GM23338 (cell line): ENCODE results near the gene ALX1.

Experiments used
- CREB1 ChIP-seq: fragments of 250-450 bp; sonication (Bioruptor Pico); IDR thresholded peaks from 2 replicates; pipeline ENCODE4 v1.5.0; 2020; ENCODE audit warnings: low read depth, mild to moderate bottlenecking, moderate library complexity
- CTCF ChIP-seq, 2 experiments: fragments of 200-600 bp in 1 of 2; sonication (generic) in 1 of 2; conservative IDR thresholded peaks; 2 replicates each; pipeline versions ENCODE4 v1.5.1 to v1.6.1; 2016 to 2017; ENCODE audit warnings: antibody characterized with exemption in 2 of 2, low read depth in 2 of 2, mild to moderate bottlenecking in 2 of 2, moderate library complexity in 1 of 2
- ETS1 ChIP-seq: IDR thresholded peaks from 2 replicates; pipeline ENCODE4 v1.6.1; 2016; ENCODE audit warnings: antibody characterized with exemption
- EZH2 ChIP-seq: fragments of 200-600 bp; sonication (generic); IDR thresholded peaks from one replicate; pipeline ENCODE4 v1.8.0; 2017; ENCODE audit warnings: antibody characterized with exemption, mild to moderate bottlenecking, low read depth; ENCODE audit not compliant: unreplicated experiment
- EZH2phosphoT487 ChIP-seq: fragments of 200-600 bp; sonication (generic); IDR thresholded peaks from one replicate; pipeline ENCODE4 v1.8.1; 2018; ENCODE audit warnings: antibody characterized with exemption; ENCODE audit not compliant: unreplicated experiment
- JUNB ChIP-seq: IDR thresholded peaks from one replicate; pipeline ENCODE4 v1.6.1; 2016; ENCODE audit warnings: antibody characterized with exemption; ENCODE audit not compliant: unreplicated experiment
- NANOG ChIP-seq: IDR thresholded peaks from 2 replicates; pipeline ENCODE4 v1.6.1; 2016; ENCODE audit warnings: antibody characterized with exemption, borderline replicate concordance
- POLR2AphosphoS5 ChIP-seq: IDR thresholded peaks from 2 replicates; pipeline ENCODE4 v1.6.1; 2016; ENCODE audit warnings: antibody characterized with exemption, low read depth
- REST ChIP-seq: IDR thresholded peaks from one replicate; pipeline ENCODE4 v1.6.1; 2018; ENCODE audit warnings: antibody characterized with exemption; ENCODE audit not compliant: unreplicated experiment
- ZNF114 ChIP-seq: fragments of 250-450 bp; sonication (Bioruptor Pico); IDR thresholded peaks from 2 replicates; pipeline ENCODE4 v1.5.0; 2020; ENCODE audit warnings: mild to moderate bottlenecking, moderate library complexity
- ZNF331 ChIP-seq: fragments of 250-450 bp; sonication (Bioruptor Pico); IDR thresholded peaks from 2 replicates; pipeline ENCODE4 v1.5.0; 2020; ENCODE audit warnings: low read depth, mild to moderate bottlenecking, moderate library complexity

GRCh38 chr12:85283560-85283959 is 3.5 kb downstream of the ALX1 start:
- TF ChIP-seq CTCF (conservative IDR thresholded peaks at IDR 0.05; ENCODE audit: low read depth in 2 of 2) (no peak), EZH2 (no peak), POLR2AphosphoS5 (no peak), CREB1 (CRISPR knock-in tag) (no peak), ETS1 (no peak), NANOG (no peak), JUNB (no peak), REST (no peak), ZNF331 (CRISPR knock-in tag) (no peak), EZH2phosphoT487 (no peak), ZNF114 (CRISPR knock-in tag) (no peak)
